Mesendoderm (in vitro differentiated cells): ENCODE measurements around the gene ACSL6.

ENCODE experiments used
- DNase-seq: peaks from one replicate; pipeline ENCODE4 v3.0.0; 2013
- H2AK5ac ChIP-seq: 2 replicates; pipeline ENCODE4 v1.6.1; 2013; ENCODE audit warnings: low read length, inconsistent platforms
- H2BK120ac ChIP-seq: 2 replicates; pipeline ENCODE4 v1.6.1; 2013; ENCODE audit warnings: low read depth, mild to moderate bottlenecking, low read length, moderate library complexity, mixed read lengths
- H2BK15ac ChIP-seq: replicated peaks from 2 replicates; pipeline ENCODE4 v1.6.1; 2013; ENCODE audit warnings: low read depth, mild to moderate bottlenecking, moderate library complexity
- H2BK5ac ChIP-seq: 2 replicates; pipeline ENCODE4 v1.6.1; 2013; ENCODE audit warnings: low read length, inconsistent platforms
- H3K18ac ChIP-seq: 2 replicates; pipeline ENCODE4 v1.6.1; 2013; ENCODE audit warnings: mild to moderate bottlenecking, low read length, mixed read lengths
- H3K23ac ChIP-seq: one replicate; pipeline ENCODE4 v1.6.1; 2013; ENCODE audit warnings: low read length
- H3K27ac ChIP-seq: 2 replicates; pipeline ENCODE4 v1.5.1; 2013; ENCODE audit warnings: low read depth, mild to moderate bottlenecking, inconsistent platforms, low read length, moderate library complexity
- H3K27me3 ChIP-seq: 2 replicates; pipeline ENCODE4 v1.6.1; 2013; ENCODE audit warnings: low read length, control low read depth, mild to moderate bottlenecking, inconsistent platforms; ENCODE audit not compliant: insufficient read depth, poor library complexity
- H3K36me3 ChIP-seq: 2 replicates; pipeline ENCODE4 v1.6.1; 2013; ENCODE audit warnings: low read length, inconsistent platforms; ENCODE audit not compliant: control insufficient read depth, insufficient read depth
- H3K4ac ChIP-seq: one replicate; pipeline ENCODE4 v1.6.1; 2013; ENCODE audit warnings: low read depth, mild to moderate bottlenecking, low read length, moderate library complexity
- H3K4me1 ChIP-seq: 2 replicates; pipeline ENCODE4 v1.6.1; 2013; ENCODE audit warnings: low read depth, low read length, inconsistent platforms; ENCODE audit not compliant: control insufficient read depth
- H3K4me2 ChIP-seq: 2 replicates; pipeline ENCODE4 v1.6.1; 2013; ENCODE audit warnings: low read length
- H3K4me3 ChIP-seq: 2 replicates; pipeline ENCODE4 v1.5.1; 2013; ENCODE audit warnings: mild to moderate bottlenecking, low read length
- H3K56ac ChIP-seq: one replicate; pipeline ENCODE4 v1.6.1; 2013; ENCODE audit warnings: low read length
- H3K79me1 ChIP-seq: 2 replicates; pipeline ENCODE4 v1.6.1; 2013; ENCODE audit warnings: low read length, inconsistent platforms
- H3K79me2 ChIP-seq: 2 replicates; pipeline ENCODE4 v1.6.1; 2013; ENCODE audit warnings: mild to moderate bottlenecking, low read length; ENCODE audit not compliant: control insufficient read depth, insufficient read depth
- H3K9ac ChIP-seq: 2 replicates; pipeline ENCODE4 v1.6.1; 2013; ENCODE audit warnings: low read length, inconsistent platforms
- H4K5ac ChIP-seq: one replicate; pipeline ENCODE4 v1.6.1; 2013; ENCODE audit warnings: low read length
- H4K8ac ChIP-seq: one replicate; pipeline ENCODE4 v1.6.1; 2013; ENCODE audit warnings: low read depth, mild to moderate bottlenecking, control low read depth, low read length, moderate library complexity
- WGBS: extraction: QIAGEN DNeasy Blood & Tissue Kit; methylation state at CpG from one replicate; pipeline ENCODE4 v1.1.7; 2013; ENCODE audit warnings: low lambda C conversion rate, missing lambda C conversion rate; ENCODE audit not compliant: insufficient coverage; ENCODE audit errors: extremely low coverage; 5-methylcytosine and 5-hydroxymethylcytosine counted together

The ACSL6 gene

DNA sequence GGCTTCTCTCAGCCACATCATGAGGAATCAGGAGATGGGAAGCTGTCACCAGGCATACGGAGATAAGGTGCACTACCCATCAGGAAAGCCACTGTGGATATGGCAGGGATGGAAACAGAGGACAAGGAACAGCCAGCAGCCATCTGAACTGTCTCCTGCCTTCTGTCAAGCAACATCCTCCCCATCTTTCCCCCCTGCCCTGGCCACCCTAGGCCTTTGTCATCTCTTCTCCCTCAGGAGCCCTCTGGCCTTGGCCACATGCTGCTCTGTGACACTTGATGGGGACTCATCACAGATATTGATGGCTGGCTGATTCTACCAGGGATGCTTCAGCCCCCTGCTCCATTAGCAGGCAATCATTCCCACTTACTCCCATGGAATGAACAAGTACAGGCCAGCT lies 44.9 kb downstream of the ACSL6 start:
- H3K23ac ChIP-seq, result no peak overlapping the region
- no peak overlapping the region for H2BK15ac ChIP-seq
- H3K4ac ChIP-seq, result no peak overlapping the region
- no peak overlapping the region for H3K4me2 ChIP-seq
- DNase-seq, result no peak
- no peak overlapping the region for H3K27ac ChIP-seq
- no peaks in the 10 kb centered on the region for H3K4me1 ChIP-seq
- WGBS, result no CpG with 5 or more reads among the region's 1 CpG
- no peak overlapping the region for H2BK5ac ChIP-seq
- no peak overlapping the region for H3K18ac ChIP-seq
- no peaks in the 10 kb centered on the region for H3K79me2 ChIP-seq
- no peaks in the 10 kb centered on the region for H3K36me3 ChIP-seq
- H3K79me1 ChIP-seq, result no peaks in the 10 kb centered on the region
- no peak overlapping the region for H2BK120ac ChIP-seq
- no peak overlapping the region for H4K8ac ChIP-seq
- H2AK5ac ChIP-seq, result no peak overlapping the region
- no peaks in the 10 kb centered on the region for H3K27me3 ChIP-seq
- H3K56ac ChIP-seq, result no peak overlapping the region
- no peak overlapping the region for H3K9ac ChIP-seq
- H4K5ac ChIP-seq, result no peak overlapping the region
- H3K4me3 ChIP-seq, result no peak overlapping the region

DNA sequence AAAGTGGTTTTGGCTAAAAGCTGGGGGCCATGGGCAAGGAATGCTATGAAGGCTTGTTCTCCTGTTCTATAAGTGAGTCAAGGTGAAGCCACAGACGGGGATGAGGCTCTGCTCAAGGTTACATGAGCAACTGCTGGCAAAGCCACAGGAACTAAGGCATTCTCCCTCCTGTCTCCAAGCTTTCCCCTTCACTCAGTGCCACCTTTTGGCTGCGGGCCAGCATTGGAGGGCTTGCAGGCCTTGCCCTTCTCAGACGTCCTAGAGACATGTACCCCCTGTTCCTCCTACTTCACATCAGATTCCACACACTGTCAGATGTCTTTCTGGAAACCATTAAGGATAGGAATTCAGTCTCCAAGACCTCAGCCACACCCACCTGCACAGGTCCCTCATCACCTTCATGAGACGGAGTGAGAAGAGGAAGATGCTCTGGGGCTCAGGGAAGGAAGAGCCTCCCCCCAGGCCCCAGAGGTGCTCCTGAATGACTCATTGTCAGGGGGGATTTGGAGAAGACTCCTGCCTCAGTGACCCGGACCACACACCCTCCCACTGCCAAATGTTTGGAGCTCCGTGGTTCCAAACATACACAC lies 45.5 kb downstream of the ACSL6 start:
- no peak overlapping the region for H3K9ac ChIP-seq
- H4K5ac ChIP-seq, result no peak overlapping the region
- no peaks in the 10 kb centered on the region for H3K36me3 ChIP-seq
- H3K79me2 ChIP-seq, result no peaks in the 10 kb centered on the region
- WGBS, result no CpG with 5 or more reads among the region's 6 CpGs
- no peak overlapping the region for H2BK120ac ChIP-seq
- H3K79me1 ChIP-seq, result no peaks in the 10 kb centered on the region
- H3K27ac ChIP-seq, result no peak overlapping the region
- H3K56ac ChIP-seq, result no peak overlapping the region
- H3K4me2 ChIP-seq, result no peak overlapping the region
- H2BK5ac ChIP-seq, result no peak overlapping the region
- DNase-seq, result no peak
- no peak overlapping the region for H3K18ac ChIP-seq
- no peaks in the 10 kb centered on the region for H3K27me3 ChIP-seq
- no peak overlapping the region for H3K4me3 ChIP-seq
- H4K8ac ChIP-seq, result no peak overlapping the region
- no peak overlapping the region for H2AK5ac ChIP-seq
- H3K23ac ChIP-seq, result no peak overlapping the region
- H3K4ac ChIP-seq, result no peak overlapping the region
- H3K4me1 ChIP-seq, result no peaks in the 10 kb centered on the region
- no peak overlapping the region for H2BK15ac ChIP-seq

DNA sequence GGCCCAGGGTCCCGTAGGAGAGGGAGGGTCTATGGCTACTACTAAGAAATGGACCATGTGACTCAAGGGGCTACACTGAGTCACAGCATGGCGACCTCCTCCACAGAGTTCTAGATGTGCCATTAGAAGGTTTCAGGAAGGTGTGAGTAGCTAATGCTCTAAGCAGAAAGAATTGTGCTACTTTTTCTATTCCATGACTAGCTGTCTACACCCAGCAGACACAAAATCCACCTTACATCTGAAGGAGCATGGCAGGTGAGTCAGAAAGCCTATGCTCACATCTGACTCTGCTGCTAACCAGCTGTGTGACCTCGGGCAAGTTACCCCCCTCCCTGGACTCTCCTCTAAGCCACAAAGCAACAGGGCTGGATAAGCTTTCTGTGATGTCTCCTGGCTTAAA lies 51.6 kb downstream of the ACSL6 start:
- no peak for DNase-seq
- no peak overlapping the region for H2BK120ac ChIP-seq

DNA sequence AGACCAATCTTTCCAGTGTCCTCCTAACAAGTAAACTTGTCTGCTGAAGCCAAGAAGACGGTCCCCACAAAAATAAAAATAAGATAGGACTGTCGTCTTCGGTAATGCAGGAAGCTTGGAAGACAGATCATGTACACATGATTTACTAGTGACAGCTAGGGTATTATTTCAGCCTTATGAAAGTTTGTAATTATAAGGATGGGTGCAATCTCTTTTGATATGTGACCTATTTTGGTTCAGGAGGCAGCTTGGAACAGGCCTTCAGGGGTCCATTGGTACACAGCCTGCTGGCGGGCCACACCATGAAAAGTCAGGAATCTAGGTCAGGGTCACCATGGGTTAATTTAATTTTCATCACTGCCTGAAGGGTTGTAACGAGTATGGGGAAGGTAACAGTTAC lies 52.3 kb downstream of the ACSL6 start:
- no peak overlapping the region for H3K4ac ChIP-seq
- H3K79me2 ChIP-seq, result no peaks in the 10 kb centered on the region
- no peak overlapping the region for H3K27ac ChIP-seq
- H3K4me2 ChIP-seq, result no peak overlapping the region
- no peak overlapping the region for H3K23ac ChIP-seq
- H2BK5ac ChIP-seq, result no peak overlapping the region
- no peak overlapping the region for H3K4me3 ChIP-seq
- H3K27me3 ChIP-seq, result no peaks in the 10 kb centered on the region
- H3K18ac ChIP-seq, result no peak overlapping the region
- H3K9ac ChIP-seq, result no peak overlapping the region
- H3K79me1 ChIP-seq, result no peaks in the 10 kb centered on the region
- no peak overlapping the region for H4K8ac ChIP-seq
- H3K4me1 ChIP-seq, result no peaks in the 10 kb centered on the region
- DNase-seq, result no peak
- no peak overlapping the region for H2BK15ac ChIP-seq
- no peak overlapping the region for H4K5ac ChIP-seq
- H2AK5ac ChIP-seq, result no peak overlapping the region
- no CpG with 5 or more reads among the region's 5 CpGs for WGBS
- H3K36me3 ChIP-seq, result no peaks in the 10 kb centered on the region
- H3K56ac ChIP-seq, result no peak overlapping the region
- no peak overlapping the region for H2BK120ac ChIP-seq

More for the DNA sequence above, 51.6 kb downstream of the ACSL6 start:
- H2AK5ac ChIP-seq, result no peak overlapping the region
- H3K4me3 ChIP-seq, result no peak overlapping the region
- no peak overlapping the region for H4K8ac ChIP-seq
- no peak overlapping the region for H2BK15ac ChIP-seq
- H3K18ac ChIP-seq, result no peak overlapping the region
- H3K79me1 ChIP-seq, result no peaks in the 10 kb centered on the region
- H3K23ac ChIP-seq, result no peak overlapping the region
- H4K5ac ChIP-seq, result no peak overlapping the region
- no peak overlapping the region for H3K4ac ChIP-seq
- no CpG with 5 or more reads among the region's 3 CpGs for WGBS
- no peaks in the 10 kb centered on the region for H3K36me3 ChIP-seq
- no peaks in the 10 kb centered on the region for H3K27me3 ChIP-seq
- H2BK5ac ChIP-seq, result no peak overlapping the region
- H3K4me1 ChIP-seq, result no peaks in the 10 kb centered on the region
- H3K4me2 ChIP-seq, result no peak overlapping the region
- no peak overlapping the region for H3K9ac ChIP-seq
- no peak overlapping the region for H3K56ac ChIP-seq
- no peaks in the 10 kb centered on the region for H3K79me2 ChIP-seq
- no peak overlapping the region for H3K27ac ChIP-seq

DNA sequence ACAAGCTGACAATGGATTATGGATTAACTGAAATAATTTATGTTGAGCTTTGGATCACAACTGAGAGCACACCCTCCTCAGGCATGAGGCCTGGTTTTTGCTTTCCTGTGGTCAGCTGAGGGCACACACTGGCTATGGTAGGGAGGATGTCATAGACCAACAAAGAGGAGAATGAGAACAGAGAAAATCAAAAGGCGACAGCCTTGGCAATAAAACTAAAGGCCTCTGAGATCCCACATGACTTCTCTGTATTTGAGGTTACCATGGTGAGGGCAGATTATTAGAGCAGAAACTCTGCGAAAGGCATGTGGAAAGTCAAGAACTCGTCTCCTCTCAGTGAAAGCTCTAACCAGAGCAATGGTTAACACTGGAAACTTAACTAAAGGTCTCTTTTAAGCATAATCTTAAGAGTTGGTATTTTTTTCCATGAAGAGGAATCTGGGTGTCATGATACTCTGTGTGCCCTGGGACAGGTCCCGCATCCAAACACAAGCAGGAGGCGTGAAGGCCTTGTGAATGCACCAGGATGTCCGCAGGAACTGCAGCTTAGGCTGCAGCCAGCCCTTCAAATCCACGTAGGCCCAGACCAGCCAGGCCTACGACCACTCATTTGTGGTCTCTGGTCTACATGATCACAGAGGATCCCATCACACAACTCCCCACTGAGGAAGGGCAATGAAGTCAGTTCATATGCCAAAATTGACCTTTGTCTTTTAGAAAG lies 53.6 kb downstream of the ACSL6 start:
- H3K9ac ChIP-seq, result no peak overlapping the region
- H2AK5ac ChIP-seq, result no peak overlapping the region
- H3K79me2 ChIP-seq, result no peaks in the 10 kb centered on the region
- H2BK120ac ChIP-seq, result no peak overlapping the region
- no peak overlapping the region for H3K56ac ChIP-seq
- H3K36me3 ChIP-seq, result no peaks in the 10 kb centered on the region
- H2BK15ac ChIP-seq, result no peak overlapping the region
- no peak overlapping the region for H3K23ac ChIP-seq
- no peak overlapping the region for H4K8ac ChIP-seq
- H3K4me3 ChIP-seq, result no peak overlapping the region
- WGBS, result no CpG with 5 or more reads among the region's 8 CpGs
- H3K4me2 ChIP-seq, result no peak overlapping the region
- no peaks in the 10 kb centered on the region for H3K79me1 ChIP-seq
- H3K4me1 ChIP-seq, result no peaks in the 10 kb centered on the region
- peak; percentile 19 for DNase-seq
- no peak overlapping the region for H3K18ac ChIP-seq
- H4K5ac ChIP-seq, result no peak overlapping the region
- no peak overlapping the region for H2BK5ac ChIP-seq
- no peaks in the 10 kb centered on the region for H3K27me3 ChIP-seq
- no peak overlapping the region for H3K27ac ChIP-seq
- no peak overlapping the region for H3K4ac ChIP-seq

DNA sequence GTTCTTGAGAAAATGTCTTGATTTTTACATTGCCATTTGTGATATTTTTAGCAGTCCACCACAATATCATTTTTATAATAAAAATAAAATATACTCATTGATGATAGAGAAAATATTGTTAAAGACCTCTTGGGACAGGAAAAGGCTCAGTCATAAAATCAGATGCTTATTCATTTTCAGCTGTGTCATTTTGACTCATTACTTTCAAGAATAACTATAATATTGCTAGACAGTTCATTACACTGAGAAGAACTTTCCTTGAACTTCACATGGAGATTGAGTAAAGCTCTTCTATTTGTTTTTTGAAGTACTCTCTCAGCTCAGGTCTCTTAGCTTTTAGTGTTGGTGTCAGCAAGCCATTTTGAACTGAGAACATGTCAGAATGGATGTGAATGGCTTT lies 57.5 kb downstream of the ACSL6 start:
- Histone ChIP-seq H4K5ac (no peak overlapping the region), H3K4me1 (no peaks in the 10 kb centered on the region), H3K4me2 (no peak overlapping the region), H2AK5ac (no peak overlapping the region), H3K4ac (no peak overlapping the region), H3K27ac (no peak overlapping the region), H3K79me1 (no peaks in the 10 kb centered on the region), H2BK120ac (no peak overlapping the region), H3K79me2 (no peaks in the 10 kb centered on the region), H3K4me3 (no peak overlapping the region), H2BK5ac (no peak overlapping the region), H3K27me3 (no peaks in the 10 kb centered on the region), H3K56ac (no peak overlapping the region), H3K36me3 (no peaks in the 10 kb centered on the region), H3K9ac (no peak overlapping the region), H3K18ac (no peak overlapping the region), H4K8ac (no peak overlapping the region), H2BK15ac (no peak overlapping the region), H3K23ac (no peak overlapping the region)
- no peak for DNase-seq
